GM19328 (cell line): ENCODE measurements around the gene NINJ1.

Experiments used
- ATAC-seq: cut with Tn5 transposase; IDR thresholded peaks from one replicate; pipeline ENCODE4 v1.9.1; 2021; ENCODE audit warnings: mild to moderate bottlenecking, moderate library complexity; ENCODE audit not compliant: unreplicated experiment

NINJ1 gene

DNA sequence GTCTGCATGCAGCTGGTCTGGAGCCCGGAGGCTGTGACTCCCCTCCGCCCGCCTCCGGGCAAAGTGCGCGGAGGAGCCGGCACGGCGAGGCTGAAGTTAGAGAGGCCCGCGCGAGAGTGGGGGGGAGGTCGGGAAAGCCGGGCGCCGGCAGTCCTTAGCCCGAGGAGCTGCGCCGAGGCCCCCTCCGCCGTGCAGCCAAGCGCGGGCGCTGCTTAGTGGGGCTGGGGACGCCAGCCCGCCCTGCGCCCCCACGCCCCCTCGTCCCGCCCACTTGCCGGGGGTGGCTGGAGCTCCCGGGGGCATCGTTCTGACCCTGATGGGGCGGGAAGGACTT lies 403 bp downstream of the NINJ1 start:
- ATAC-seq, result peak; percentile 31

DNA sequence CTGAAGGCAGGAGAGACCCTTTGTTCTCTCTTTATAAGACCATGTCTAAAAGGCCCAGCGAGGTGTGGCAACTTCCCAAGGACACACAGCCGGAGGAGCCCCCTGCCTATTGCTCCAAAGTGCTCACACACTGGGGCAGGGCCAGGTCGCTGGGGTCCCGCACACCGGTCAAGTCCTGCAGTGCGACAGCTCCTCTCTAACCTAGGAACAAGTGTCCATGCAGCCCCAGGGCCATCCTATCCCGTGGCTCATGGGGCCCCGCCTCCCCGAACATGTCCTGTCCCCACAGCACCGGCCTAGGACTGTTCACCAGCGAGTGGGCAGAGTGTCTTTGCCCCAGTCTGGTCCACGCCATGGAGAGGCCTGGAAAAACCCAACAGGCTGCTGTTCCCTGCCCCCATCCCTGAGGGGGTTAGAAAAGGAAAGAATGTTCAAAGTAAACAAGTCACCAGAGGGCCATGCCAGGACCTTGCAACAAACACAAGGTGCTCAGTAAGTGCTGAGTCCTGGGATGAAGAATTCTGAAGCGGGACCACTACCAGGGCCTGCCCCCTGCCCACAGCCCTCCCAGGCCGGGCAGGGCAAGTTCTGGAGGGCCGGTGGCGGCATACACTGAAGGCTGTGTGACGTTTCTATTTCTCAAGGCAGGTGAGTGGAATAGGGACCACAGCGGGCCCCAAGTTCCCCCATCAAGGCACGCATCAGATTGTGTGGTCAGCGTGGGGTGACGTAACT lies 938 bp downstream of the NINJ1 start:
- ATAC-seq, result no peak

DNA sequence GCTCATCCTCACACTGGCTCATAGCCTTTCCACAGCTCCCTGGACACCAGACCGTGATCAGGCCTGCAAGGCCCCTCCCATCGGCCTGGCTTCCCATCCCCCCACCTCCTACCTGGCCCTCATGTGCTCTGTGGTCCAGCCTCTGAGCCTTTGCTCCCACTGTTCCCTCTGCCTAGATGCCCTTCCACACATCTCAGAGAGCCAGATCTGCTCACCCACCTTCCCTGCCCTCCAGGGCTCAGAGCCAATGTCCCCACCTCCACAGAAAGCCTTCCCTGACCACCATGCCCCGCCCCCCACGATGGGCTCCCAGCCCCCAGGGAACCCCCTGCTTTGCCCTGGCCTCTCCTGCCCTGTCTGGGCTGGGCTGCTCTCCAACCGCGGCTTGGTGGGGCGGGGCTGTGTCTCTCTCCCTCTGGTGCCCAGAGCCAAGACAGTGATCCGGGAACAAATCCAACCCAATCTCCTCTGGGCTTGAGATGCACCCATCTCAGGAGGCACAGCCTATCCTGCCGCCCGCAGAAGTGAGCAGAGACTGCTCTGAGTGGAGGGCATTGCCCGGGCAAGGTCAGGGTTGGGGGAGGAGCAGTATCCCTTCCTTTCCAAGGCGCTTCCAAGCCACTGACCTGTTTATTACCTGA lies 1.6 kb downstream of the NINJ1 start:
- no peak for ATAC-seq

GRCh38 chr9:93131599-93132286 lies 2.3 kb downstream of the NINJ1 start:
- no peak for ATAC-seq

- no peak for ATAC-seq
These were observed 3.1 kb downstream of the NINJ1 start for GRCh38 chr9:93130861-93131481.

- no peak for ATAC-seq
These were observed 4.2 kb downstream of the NINJ1 start for GRCh38 chr9:93129691-93130500.

DNA sequence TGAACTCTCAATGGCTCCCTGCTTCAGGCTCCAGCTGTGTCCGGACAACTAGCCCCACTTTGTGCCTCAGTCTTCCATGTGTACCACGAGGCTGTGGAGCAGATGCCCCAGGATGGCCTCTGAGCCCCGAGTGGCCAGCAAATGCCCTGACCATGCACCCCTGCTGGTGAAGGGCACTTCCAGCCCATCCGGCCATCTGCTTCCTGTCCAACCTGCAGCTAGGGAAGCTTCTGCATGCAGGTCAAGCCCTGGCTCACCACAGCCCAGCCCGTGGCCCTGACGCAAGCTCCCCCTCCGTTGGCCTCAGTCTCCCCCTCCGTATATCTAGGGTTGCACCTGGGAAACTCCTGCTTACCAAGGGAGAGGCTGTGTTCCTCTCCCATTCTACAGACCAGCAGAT lies 4.8 kb downstream of the NINJ1 start:
- ATAC-seq, result no peak

DNA sequence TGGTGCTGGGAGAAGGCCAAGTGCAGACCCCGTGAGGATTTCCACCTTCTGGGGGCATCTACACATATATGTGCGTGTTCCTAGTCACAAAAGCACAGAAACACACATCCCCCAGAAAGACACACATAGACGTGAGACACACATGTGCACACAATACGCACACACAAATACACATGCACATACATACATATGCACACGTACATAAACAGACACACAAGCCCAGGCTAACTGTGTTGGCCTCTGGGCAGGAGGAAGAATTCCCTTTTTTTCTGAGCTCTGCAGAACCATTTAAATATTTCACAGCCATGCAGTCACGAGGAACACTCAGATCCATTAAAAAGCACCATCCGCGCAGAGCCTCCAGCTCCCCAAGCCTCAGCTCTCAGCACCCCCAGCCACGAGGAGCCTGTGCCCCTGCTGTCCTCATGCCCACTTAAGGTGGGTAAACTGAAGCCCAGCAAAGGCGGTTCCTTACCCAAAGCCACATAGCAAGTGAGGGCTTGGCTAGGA lies 5.3 kb downstream of the NINJ1 start:
- no peak for ATAC-seq

GRCh38 chr9:93128011-93128714 lies 5.9 kb downstream of the NINJ1 start:
- no peak for ATAC-seq

GRCh38 chr9:93127395-93127911 lies 6.6 kb downstream of the NINJ1 start:
- no peak for ATAC-seq

- no peak for ATAC-seq
These were observed 7.2 kb downstream of the NINJ1 start for GRCh38 chr9:93126825-93127368.

GRCh38 chr9:93126151-93126781 lies 7.8 kb downstream of the NINJ1 start:
- ATAC-seq, result no peak

DNA sequence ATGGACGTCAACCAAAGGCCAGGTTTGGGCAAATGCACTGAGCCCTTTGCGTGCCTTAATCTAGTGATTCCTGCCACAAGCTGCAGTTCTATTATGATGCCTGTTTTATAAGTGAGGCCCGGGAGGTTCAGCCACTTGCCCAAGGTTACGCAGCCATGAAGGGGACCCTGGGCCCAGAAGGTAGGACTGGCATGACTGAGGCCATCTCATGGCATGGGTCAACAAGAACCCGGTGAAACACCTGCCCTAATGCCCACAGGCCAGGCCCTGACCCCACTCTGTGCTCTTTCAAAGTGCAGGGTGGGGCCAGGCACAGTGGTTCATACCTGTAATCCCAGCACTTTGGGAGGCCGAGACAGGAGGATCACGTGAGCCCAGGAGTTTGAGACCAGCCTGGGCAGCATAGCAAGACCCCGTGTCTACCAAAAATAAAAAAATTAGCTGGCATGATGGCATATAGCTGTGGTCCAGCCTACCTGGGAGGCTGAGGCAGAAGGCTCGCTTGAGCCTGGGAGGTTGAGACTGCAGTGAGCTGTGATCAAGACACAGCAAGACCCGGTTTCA lies 8.6 kb downstream of the NINJ1 start:
- ATAC-seq, result no peak

GRCh38 chr9:93124793-93125192 lies 9.3 kb downstream of the NINJ1 start:
- no peak for ATAC-seq

DNA sequence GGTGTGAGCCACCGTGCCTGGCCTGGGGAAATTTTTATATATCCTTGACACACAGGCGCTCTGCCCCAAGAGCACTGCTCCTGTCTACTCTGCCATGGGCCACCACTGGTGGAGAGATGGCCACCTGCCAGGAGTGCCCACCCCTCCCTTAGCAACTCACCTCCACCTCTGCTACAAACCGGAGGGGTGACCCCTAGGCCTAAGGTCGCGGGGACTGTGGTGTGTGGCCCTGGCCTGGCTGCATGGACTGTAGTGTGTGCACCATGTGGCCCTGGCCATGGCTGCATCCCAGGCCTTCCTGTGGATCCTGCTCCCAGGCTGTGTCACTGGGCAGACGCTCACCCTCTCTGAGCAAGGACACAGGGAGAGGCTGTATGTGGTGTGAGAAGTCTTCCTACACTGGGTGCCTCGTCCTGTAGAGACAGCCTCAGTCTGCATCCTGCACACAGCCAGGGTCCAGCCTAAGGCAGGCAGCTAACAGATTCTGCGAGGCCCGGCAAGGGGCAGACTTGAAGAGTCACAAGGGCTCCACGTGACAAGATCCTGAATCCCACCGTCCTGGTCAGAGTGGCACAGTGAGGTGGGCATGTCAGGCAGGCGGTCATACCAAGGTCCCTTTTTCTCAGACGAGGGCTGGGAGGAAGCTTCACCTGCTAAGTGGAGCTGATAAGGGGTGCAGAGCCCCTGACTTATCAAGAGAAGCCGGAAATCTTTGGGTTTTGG lies 10.3 kb downstream of the NINJ1 start:
- ATAC-seq, result no peak

DNA sequence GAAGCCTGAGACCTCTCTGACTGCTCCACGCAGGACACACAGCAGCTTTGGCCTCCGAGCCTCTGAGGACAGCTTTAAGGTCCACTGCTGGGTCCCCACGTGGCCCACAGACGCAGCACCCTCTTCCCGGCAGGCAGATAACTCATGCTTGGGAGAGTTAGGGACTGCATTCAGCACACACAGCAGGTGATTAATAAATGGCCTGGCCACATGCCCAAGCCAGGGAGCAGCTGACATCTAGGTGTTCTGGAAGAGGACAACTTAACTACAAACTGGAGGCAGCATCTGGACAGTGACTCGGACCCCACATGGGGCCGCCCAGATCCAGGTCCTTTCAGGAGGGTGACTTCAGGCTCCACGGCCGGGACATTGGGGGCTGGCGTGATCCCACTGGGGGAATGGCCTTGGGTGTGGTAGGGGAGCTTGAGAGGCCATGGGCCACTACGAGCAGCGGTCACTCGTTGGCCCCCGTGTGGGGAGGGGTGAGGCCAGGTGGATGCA lies 11.3 kb downstream of the NINJ1 start:
- no peak for ATAC-seq

DNA sequence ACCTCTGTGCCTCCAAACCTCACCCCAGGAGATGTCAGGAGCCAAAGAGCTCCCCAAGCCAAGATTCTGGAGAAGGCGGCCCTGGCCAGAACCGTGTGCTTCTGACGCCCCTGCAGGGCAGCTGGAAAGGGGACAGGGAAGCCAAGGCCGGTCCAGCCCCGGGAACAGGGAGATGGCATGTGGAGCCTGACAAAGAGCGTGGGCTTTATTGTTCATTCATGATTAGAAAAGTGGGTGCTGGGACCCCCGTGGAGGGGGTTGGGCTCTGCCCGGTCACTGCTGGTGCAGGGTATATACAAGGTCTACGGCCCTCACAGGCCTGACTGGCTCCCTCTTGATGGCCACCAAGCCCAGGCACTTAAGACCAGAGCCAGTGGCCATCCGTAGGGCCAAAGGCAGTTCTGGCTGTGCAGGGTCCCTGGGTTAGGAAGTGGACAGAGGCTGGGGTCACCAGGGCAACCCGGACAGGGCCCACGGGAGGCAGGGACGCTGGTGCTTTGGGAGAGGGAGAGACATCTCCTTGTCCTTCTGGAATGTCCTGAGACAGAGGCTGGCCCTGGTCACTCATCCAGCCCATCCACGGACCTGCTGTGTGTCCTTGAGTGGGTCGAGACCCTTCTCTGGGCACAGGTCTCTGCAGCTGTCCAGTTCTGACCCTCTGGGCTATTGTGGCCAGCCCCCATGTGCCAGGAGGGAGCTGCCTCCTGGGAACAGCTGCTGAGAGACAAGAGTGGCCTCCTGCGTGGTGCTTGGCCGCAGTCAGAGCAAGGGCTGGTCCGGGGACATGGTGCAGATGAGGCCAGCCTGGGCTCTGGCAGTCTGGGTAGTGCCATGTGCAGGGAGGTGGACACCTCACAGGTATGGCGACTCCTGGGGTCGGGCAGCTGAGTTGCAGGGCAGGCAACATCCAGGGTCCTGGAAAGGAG lies 12.5 kb downstream of the NINJ1 start:
- ATAC-seq, result no peak
